HG02970 (cell line): ENCODE results near the gene SIAH3.

ENCODE experiments used
- ATAC-seq: cut with Tn5 transposase; IDR thresholded peaks from one replicate; pipeline ENCODE4 v1.9.1; 2021; ENCODE audit warnings: mild to moderate bottlenecking, moderate library complexity, moderate number of reproducible peaks; ENCODE audit not compliant: unreplicated experiment, low FRiP score

The SIAH3 gene

DNA sequence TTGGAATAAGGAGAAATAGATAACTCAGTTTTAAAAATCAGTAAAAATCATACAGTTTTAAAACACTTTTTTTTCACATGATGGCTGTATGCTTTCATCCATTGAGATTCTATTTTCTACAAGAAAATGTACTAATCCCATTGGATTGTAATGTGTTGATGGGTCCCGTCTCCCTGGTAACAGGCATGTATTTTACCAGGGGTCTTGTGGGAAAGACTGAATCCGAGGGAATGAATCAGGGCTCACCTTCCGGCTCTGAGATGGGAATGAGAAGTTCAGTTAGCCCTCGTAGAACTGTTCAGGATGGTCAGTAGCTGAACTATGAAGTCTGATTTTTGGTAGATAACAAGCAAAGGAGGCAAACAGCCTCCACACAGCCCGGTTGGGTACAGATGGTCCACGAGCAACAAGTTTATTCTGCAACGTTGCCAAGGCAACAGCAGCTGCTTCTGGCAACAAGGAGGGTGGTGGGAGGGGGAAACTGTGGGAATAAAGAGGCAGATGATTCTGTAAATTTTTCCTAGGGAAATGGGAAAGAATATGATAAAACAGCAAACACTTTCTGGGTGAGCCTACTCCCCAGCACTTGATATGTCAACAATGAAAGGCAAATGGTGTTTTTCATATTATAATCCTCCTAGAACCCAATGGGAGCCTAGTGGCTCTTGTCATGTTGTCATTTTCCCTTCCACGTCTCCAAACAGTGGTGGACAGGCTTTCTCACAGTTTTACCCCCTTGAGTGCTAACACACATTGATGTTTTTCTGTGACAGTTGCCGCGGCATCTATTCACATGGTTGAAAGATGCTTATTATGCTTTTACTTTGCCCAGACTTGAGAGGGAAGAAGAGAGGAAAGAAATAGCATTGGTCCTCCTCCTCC is 12.4 kb upstream of the SIAH3 start:
- no peak for ATAC-seq

DNA sequence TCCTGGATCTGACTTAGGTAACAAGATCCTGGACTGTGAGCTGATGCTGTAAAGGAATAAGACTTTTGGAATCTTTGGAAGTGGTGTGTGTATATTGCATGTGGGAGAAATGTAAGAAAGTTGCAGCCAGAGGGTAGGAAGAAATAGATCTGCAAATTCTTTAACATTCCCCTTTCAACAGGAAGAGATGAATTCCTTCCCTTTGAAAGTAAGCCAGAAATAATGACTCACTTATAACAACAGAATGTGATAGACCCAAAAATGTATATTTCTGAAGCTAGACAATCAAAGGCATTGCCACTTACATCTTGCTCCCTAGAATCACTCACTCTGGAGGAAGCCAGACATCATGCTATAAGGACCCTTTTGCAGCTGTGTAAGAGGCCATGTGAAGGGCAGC is 9.8 kb upstream of the SIAH3 start:
- ATAC-seq = no peak

DNA sequence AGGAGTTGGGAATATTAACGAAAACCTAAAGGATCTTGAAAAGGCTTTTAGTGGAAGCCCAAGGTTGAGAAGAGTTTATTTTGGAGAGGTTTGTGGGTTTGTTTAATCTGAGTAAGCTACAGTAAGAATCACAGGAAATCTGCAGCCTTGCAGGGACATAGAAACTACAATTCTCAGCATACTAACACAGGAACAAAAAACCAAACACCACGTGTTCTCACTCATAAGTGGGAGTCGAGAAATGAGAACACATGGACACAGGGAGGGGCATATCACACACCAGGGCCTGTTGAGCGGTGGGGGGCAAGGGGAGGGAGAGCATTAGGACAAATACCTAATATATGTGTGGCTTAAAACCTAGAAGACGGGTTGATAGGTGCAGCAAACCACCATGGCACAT is 8.7 kb upstream of the SIAH3 start:
- ATAC-seq = no peak

DNA sequence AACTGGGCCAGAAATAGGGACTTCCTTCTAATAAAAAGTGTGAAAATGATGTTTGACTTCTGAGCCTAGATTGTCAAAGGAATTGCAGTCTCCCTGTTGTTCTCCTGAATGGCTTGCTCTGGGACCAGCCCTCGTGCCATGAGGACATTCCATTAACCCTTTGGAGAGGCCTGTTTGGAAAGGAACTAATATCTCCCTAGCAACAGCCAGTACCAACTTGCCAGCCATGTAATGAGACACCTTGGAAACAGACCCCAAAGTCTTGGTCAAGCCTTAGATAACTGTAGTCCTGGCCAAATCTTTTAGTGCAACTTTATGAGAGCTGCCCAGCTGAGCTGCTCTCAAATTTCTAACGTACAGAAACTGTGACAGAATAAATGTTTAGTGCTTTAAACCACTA is 8.2 kb upstream of the SIAH3 start:
- ATAC-seq = no peak

DNA sequence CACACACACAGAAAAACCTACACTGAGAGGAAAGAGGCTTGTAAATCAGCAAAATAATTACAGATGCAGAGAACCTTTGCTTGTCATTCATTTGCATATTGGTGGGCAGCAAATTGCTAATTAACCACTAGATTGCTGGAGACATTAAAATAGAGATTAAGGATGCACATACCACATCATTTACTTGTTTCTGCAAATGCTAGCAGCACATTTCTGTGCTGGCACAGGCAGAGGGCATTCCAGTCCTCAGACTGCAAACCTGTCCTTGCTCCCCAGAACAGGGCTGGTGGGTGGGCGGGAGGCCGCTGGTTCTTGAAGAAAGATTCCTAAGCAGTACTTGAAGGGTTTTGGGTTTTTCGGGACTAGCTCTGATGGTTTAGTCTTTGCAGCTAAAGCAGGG is 941 bp upstream of the SIAH3 start:
- no peak for ATAC-seq

DNA sequence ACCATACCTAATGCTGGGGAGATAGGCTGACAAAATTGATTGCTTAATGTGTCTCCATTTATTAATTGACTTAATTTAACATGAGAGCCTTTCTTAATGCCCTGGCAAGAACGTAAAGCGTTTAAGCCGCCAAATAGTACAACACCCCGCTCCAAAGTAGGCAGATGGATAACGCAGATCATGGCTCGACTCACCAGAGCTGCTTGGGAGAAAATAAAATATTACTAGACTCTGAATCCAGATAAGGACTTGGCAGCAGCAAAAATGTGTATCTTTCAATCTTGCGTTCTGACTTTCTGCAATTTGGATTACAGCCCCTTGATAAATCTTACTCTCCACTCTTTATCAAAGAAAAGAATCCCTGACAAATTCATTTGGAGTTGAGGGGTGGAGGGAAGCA is 403 bp upstream of the SIAH3 start:
- ATAC-seq = no peak

DNA sequence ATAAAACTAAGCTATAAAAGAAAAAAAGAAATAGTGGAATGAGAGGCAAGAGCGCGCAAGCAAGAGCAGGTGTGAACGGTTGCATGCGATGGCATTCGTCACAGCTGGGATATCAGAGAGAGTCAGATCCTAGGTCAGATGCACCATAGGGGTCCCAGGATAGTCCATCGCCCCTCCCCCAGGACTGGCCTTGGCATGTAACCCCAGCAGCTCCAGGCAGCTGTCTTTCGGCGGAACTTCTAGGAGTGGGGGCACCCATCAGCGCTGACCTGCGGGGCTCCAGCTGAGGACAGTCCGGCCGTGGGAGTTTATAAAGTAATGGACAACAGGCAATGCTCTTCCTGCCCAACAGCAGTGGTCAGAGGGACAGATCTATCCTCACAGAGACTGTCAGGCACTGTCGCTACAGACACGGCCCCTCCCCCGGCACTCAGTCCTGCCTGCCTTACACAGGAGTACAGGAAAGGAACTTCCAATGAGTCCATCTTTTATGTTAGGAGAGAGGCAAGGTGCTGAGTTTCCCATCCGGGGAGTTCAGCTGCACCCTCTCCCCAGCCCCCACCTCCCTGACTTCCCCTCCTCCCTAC is 1.4 kb downstream of the SIAH3 start:
- ATAC-seq = no peak

DNA sequence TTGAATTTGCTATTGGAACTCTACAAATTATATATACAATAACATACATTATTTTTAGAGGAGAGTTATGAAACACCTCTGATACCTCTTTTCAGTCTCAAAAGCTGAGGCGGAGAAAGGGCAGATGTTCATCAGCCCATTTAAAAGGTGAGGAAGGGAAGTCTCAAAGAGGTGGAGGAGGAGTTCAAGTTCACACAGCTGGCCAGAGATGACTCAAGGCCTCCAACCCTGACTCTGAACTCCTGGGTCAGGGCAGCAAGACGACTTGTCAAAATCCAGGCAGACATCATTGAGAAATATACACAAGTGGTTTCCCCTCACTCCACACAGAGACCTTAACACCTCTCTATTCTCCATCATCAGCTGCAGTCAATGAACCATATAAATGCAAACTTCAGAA is 2.1 kb downstream of the SIAH3 start:
- ATAC-seq = no peak

DNA sequence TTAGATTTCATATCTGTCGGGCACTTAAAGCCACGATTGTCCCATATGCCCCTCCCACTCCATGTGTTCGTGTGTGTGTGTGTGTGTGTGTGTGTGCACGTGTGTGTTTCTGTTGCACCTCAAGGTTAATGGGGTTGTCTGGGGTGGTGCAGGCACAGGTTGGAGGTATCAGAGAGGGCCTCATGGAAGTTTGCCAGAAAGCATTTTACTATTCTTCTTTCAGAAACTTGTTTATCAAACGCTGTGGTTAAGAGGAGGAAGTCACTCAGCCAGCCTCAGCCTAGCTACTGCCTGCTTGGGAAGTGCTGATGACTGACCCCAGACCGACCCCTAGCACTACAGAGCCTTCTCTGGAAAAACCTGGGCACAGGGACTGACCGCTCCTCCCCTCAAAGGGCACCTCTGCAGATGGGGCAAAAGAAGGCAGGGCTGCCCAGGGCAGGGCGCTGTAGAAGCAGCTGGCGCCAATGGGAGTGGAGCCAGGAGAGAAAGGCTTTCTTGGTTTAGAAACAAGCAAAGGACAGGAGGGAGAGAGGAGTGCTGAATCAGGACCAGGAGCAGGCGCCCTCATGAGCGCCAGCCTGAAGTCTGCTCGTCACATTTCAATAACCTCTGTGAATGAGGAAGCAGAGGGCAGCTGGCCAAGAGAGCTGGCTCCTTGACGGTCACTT is 3.9 kb downstream of the SIAH3 start:
- ATAC-seq = no peak

DNA sequence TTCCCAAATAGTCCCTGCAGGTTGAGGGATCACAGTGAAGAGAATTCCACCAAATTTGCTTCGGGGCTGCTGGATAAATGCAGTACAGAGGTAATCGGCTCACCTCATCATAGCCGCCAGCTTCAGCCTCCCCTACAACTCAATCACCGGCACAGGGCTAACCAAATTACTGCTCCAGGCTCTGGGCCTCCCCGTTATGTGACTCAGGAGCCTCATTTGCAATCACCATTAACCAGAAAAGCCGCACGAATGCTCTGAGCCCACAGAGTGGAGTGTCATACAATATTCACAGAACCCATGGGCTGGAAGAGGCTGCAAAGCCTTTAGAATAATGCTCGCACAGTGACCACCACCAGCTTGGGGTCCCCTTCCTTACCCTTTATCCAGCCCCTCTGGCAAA is 4.9 kb downstream of the SIAH3 start:
- no peak for ATAC-seq

DNA sequence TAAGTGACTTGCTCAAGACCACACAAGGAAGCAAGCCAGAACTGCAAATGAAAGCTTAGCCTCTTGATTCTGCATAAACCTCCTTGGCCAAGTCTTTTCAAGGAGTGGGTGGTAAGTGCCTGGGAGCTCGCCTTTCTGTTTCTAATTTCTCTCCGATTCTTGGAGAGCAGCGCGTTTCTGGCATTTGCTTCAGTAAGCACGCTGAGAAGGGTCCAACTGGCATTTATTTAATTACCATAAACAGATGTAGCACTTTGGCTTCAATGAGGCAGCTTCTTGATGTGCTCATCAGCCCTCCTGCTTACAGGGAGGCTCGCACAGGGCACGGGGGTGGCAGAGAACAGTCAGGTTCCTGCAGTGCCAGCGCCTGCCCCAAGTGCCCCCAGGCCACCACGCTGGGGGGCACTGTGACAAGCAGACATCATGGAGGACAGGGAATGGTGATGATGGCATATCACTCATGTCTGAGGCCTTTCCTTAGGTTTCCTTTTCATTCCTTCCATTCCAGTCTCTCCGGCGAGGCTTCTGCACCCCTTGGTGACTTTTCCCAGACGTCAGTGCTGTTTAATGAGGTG is 13.3 kb downstream of the SIAH3 start:
- no peak for ATAC-seq

DNA sequence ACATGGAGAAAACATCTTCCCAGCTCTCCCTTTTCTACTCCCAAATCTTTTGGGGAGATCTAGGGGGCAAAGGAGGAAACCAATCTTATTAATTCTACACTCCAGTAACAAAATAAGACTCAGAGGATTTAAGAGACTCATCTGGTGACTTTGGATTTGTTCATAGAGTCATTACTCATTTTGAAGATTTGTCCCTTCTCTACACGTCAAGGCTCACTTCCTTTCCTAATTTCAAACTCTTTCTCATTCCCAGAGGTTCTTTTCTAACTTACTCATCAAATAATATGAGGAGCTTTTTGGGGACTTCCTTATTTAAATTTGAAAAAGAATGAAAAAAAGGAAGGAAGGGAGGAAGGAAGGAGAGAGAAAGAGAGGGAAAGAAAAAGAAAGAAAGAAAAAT is 14.4 kb downstream of the SIAH3 start:
- ATAC-seq = no peak

DNA sequence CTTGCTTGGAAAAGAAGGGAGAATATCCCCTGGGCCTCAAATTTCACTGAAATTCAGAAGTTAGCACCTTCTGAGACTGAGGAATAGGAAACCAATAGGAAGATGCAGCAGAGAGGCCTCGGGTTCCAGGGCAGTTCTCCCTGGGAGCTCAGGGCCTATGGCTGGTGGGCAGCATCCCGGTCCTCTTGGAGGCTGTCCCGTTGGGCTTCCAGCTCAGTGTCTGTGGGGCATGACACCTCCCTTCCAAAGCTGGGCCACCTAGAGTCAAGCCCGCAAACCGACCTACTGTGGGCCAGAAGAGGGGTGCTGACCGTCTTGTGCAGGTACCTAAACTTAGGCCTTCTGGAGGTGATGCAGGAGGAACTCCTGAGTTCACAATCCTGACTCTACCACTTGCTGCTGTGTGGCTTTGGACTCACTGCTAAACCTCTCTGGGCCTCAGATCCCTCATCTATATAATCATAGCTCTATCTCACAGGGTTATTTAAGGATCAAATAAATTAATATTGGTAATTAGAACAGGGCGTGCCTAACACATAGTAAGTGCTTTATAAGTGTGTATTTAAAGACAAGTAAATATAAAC is 17.1 kb downstream of the SIAH3 start:
- ATAC-seq = no peak

DNA sequence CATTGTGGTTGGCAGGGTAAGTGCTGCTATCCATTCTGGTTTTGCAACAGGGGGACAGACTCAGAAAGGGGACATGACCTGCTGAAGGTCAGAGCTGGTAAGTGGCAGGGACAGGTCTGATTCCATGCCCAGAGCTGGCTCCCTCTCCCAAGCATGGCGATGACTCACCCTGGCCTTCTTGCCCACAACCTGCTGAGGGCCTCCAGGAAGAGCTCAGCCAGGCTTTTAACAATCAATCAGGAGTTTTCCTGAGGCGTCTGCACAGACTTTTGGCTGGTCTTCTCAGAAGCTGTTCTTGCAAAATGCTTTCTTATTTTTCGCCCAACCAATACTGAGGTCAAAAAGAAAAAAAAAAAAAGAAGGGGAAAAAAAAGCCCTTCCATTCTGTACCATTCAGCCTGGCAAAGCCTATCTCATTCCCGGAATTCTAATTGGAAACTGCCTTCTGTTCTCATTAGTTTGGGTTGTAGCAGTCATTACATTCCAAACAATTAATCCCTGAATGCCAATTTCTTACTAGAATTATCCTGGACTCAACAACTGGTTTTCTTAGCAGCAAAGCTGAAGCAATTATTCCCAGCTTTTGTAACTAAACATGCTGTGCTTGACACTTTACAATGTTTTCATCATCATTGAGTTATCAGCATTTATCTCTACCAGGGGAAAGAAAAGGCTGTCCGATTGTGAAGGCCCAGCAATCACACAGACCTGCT is 17.7 kb downstream of the SIAH3 start:
- no peak for ATAC-seq

DNA sequence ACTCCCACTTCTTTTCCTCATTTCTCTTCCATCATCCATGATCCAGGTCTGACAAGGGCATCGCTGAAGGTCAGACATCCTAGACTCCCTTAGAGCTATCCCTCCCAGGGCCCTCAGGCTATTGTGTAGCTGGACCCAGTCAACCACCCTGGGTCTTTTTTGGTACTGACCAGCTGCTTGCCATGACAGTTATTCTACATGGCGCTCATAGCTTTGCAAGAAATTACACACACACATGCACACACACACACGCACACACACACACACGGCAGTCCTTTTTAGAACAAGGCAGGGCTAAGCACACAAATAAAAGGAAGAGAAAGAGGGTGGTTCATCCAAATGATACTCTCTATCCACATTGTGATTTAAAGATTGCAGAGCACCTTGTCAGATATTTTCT is 18.3 kb downstream of the SIAH3 start:
- ATAC-seq = no peak

DNA sequence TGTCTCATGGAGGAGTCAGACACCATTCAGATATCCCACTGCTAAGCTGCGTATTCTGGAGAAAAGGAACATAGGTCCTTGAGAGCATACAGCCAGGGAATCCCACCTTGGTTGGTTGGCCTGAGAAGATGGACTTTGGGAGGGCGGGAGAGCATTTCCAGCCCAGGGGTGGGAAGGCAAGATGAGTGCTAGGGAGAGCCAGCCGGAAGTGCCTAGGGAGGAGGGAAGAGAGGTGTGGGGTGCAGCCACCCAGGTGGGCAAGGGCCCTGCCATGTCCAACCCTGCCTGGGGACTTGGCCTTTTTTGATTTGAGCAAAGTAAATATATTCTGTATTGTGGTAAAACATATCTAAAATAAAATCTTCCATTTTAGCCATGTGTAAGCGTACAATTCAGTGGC is 19.7 kb downstream of the SIAH3 start:
- ATAC-seq = no peak

DNA sequence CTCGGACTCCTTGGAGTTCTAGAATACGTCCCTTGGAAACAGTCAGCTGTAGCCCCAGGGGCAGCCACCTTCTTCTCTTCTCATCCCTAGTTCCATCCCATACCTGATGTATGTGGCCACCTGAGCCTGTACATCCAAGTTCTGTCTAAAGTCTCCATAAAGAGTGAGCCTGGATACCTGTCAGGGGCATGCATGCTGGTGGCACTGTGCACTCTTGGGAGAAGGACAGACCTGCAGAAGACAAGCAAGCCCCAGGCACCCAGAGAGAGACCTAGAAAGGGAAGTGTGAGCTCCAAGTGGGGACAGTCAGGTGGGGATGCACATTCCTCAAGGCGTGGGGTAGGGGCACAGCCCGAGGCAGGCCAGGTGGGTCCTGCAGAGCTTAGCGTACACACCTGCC is 21.4 kb downstream of the SIAH3 start:
- ATAC-seq = no peak

DNA sequence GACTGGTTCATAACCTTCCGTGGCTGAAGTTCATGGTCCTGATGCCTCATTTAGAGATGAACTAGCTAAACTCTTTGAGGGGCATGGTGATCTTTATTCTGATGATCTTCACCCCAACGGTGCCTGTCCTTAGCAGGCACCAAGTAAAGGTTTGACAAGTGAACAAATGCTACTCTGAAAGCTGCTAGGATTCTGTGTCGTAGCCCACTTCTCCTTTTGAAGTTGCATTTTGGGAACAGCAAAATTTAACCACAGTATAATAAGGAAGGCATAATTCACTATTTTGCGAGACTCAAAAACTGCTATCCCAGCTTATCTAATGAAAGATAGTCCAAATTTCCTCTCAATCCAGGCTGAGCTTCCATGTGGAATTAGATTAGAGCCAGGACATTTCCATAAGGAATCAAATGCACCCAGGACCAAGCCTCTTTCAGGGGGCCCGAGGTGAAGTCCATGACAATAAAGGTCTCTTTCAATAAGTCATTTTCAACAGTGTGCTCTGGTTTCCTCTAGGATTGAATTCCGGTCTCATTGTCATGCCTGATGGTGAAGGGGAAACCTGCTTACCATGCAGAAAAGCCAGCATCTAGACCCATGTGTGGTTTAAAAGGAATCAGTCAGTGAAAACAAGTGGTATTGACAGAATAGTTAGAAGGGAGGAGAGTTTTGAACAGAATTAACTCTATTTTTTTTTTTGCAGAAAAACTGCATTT is 23.1 kb downstream of the SIAH3 start:
- no peak for ATAC-seq

DNA sequence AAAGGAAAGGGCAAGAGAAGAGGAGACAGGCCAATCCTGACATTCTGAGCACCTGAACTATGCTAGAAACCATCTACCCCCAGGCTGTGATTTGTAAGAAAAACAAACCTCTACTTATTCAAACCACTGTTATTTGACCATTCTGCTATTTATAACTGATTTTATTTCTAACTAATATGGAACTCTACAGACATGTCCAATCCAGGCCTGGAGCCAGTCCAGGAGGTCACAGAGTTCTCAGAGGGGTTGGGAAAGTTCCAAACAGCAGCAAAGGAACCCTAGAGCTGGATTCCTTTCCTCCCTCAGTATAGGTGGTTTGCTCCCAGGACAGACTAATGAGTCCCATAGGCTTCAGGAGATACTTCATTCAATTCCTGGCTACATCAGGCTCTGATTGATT is 24.2 kb downstream of the SIAH3 start:
- ATAC-seq = no peak

DNA sequence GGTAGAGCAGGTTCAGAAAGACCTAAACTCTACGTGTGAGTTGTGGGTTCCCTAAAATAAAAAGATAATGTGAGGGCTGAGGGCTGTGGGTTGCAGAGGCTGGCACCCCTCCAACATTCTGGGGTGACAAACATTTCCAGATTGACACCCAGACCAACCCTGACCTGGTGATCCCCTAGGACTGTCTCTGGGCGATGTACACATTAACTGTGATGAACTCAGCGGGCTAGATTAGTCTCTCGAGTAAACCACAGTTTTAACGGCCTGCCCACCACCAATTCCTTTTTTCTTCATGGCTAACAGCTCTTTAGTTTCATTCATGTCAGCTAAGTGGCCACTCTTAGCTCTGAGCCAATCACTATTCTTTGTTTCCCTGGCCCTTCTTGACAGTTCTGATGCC is 24.8 kb downstream of the SIAH3 start:
- ATAC-seq = no peak
